ENCODE measurements around the gene SPINDOC. TPM values are rescaled to one million over a fixed set of nuclear protein-coding genes. Genes with fewer than 3 reads are reported as not detected.
A peak's percentile ranks its signal among the peaks of the same experiment; 100 is the strongest.

The SPINDOC gene
- total RNA-seq, 1 experiment from 2014 or later = 121 TPM

GRCh38 chr11:63837027-63837688 lies 23.9 kb downstream of the SPINDOC start:
- H3K4me3 Mint-ChIP-seq = peak overlapping the region in 1 of 2 experiments; percentile 20; a peak in 1 of 5 replicates
- Histone ChIP-seq H4K20me1 (ENCODE audit: control insufficient read depth, insufficient read depth, insufficient read length) (no peaks in the 10 kb centered on the region), H3K23ac (ENCODE audit: insufficient read length, low read depth, low read length) (no peak overlapping the region), H3K18ac (ENCODE audit: insufficient read length, low read depth, low read length) (no peak overlapping the region), H3K27me3 (ENCODE audit: insufficient read depth, low read length) (no peaks in the 10 kb centered on the region), H3K9me3 (ENCODE audit: control insufficient read depth, low read depth, low read length) (no peaks in the 10 kb centered on the region), H3K27ac (ENCODE audit: insufficient read length, low read depth, low read length) (no peak overlapping the region), H3K4ac (ENCODE audit: low read depth, low read length) (no peak overlapping the region), H2BK5ac (ENCODE audit: insufficient read length, low read length) (no peak overlapping the region), H3K4me2 (ENCODE audit: insufficient read depth, insufficient read length, low read length) (no peak overlapping the region), H2AK5ac (ENCODE audit: insufficient read length, low read length) (no peak overlapping the region), H3K56ac (ENCODE audit: insufficient read length, low read depth, low read length) (no peak overlapping the region), H2BK15ac (ENCODE audit: low read depth, low read length) (no peak overlapping the region), H4K5ac (ENCODE audit: insufficient read length, low read depth, low read length) (no peak overlapping the region), H3K79me2 (ENCODE audit: insufficient read depth, low read length) (peaks cover 23% of the 10 kb centered on the region; the same call in 1 of the 2 replicates), H2BK120ac (ENCODE audit: low read depth, low read length, poor library complexity, severe bottlenecking) (no peak overlapping the region), H2AFZ (ENCODE audit: low read length) (no peak overlapping the region), H3K23me2 (ENCODE audit: insufficient read length, low read depth, low read length, poor library complexity, severe bottlenecking) (peaks cover 15% of the 10 kb centered on the region), H3K9ac (ENCODE audit: extremely low read depth, insufficient read length, low read length) (no peak overlapping the region), H3T11ph (ENCODE audit: low read length) (no peak overlapping the region), H2BK12ac (ENCODE audit: insufficient read length, low read depth, low read length) (no peak overlapping the region), H4K91ac (ENCODE audit: insufficient read length, low read depth, low read length) (no peak overlapping the region), H3K79me1 (ENCODE audit: insufficient read depth, low read depth, low read length, poor library complexity, severe bottlenecking) (peaks cover 10% of the 10 kb centered on the region), H4K8ac (replicated peaks; ENCODE audit: insufficient read length, low read depth, low read length) (no peak overlapping the region), H3K4me1 (ENCODE audit: insufficient read depth, low read length) (peaks cover 9% of the 10 kb centered on the region), H3K14ac (ENCODE audit: insufficient read depth, low read length) (no peak overlapping the region), H2BK20ac (ENCODE audit: low read depth, low read length, poor library complexity, severe bottlenecking) (no peak overlapping the region)
- H3K27me3 Mint-ChIP-seq (ENCODE audit: low read depth) = no peaks in the 10 kb centered on the region
- WGBS (ENCODE audit: extremely low coverage, insufficient read length, low lambda C conversion rate) = no CpG with 5 or more reads among the region's 5 CpGs
- H3K36me3 Mint-ChIP-seq (ENCODE audit: insufficient read depth in 1 of 3, low read depth in 3 of 3) = no peaks in the 10 kb centered on the region; a peak in 1 of 7 replicates
- H3K4me1 Mint-ChIP-seq = peaks cover 50 to 57% of the 10 kb centered on the region in 2 experiments
- H3K9me3 Mint-ChIP-seq = peaks cover 0 to 4% of the 10 kb centered on the region in 2 experiments; a peak in 1 of 5 replicates
- peak; percentile 83 for DNase-seq
- TF ChIP-seq CTCF (conservative IDR thresholded peaks at IDR 0.05) = peak; percentile 91
- H3K27ac Mint-ChIP-seq = no peak overlapping the region; a peak in 2 of 7 replicates

All from H9 (cell line).